ENCODE data around the gene COPS7B.

COPS7B gene

DNA sequence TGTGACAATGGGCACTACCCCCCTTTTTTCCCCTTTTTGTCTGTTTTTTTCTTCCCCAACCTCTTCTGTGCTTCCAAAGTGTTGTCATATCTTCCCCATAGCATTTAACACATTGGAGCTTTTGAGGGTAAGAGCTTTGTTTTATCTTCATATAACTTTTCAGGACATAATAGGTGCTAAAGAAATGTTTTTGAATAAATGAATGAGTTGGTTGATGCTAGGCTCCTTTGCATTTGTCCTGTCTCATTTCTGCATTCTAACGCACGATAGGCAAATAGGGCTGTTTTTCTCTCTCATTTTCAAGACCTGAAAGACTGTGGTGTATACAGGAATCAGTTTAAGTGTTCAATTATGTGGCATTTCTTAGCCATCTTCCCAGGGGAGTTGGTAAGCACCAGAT is 832 bp upstream of the COPS7B start:
- peak; percentile 14 for FAIRE-seq
- DNase-seq (ENCODE audit: insufficient read length, low spot score): no peak

DNA sequence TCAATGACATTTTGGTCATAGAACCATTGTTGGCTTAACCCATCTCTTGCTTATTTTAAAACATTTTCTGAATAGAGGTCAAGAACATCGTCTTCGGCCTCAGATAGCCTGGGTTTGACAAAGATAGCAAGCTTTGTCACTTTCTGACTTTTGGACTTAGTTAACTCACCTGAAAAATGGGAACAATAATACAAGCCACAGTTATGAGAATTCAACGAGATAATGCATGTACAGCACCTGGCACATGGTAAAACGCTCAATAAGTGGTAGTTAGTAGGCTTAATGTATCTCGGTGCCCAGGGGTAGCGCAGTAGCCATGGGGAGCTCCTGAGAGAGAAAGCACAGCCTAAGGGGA is 446 bp upstream of the COPS7B start:
- DNase-seq (ENCODE audit: insufficient read length, low spot score) (no peak), FAIRE-seq (no peak)

- DNase-seq (ENCODE audit: insufficient read length, low spot score) (no peak), FAIRE-seq (peak; percentile 39)
Observed at GRCh38 chr2:231786917-231787292, 660 bp downstream of the COPS7B start.

GRCh38 chr2:231791107-231791506 is 4.9 kb downstream of the COPS7B start:
- DNase-seq (ENCODE audit: insufficient read length, low spot score) (no peak), FAIRE-seq (no peak)

DNA sequence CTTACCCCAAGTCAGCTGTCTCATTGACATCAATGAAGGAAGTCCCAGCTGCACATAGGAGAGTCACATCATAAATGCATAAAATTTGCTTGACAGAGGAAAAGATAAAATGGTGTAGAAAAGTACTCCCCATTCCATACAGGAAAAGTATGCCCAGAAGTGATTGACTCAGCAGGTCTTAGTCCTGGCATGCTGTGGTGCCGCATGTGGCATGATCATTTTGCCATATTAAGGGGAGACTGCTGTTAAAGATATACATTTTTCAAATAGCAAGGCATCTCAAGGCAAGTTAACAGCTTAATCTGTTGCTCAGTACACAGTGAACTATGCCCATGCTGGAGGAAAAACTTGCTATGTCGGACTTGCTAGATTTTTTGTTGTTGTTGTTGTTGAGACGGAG is 8.1 kb downstream of the COPS7B start:
- DNase-seq (ENCODE audit: insufficient read length, low spot score) (no peak), FAIRE-seq (no peak)

GRCh38 chr2:231795525-231796327 is 9.5 kb downstream of the COPS7B start:
- FAIRE-seq (no peak), DNase-seq (ENCODE audit: insufficient read length, low spot score) (no peak)

DNA sequence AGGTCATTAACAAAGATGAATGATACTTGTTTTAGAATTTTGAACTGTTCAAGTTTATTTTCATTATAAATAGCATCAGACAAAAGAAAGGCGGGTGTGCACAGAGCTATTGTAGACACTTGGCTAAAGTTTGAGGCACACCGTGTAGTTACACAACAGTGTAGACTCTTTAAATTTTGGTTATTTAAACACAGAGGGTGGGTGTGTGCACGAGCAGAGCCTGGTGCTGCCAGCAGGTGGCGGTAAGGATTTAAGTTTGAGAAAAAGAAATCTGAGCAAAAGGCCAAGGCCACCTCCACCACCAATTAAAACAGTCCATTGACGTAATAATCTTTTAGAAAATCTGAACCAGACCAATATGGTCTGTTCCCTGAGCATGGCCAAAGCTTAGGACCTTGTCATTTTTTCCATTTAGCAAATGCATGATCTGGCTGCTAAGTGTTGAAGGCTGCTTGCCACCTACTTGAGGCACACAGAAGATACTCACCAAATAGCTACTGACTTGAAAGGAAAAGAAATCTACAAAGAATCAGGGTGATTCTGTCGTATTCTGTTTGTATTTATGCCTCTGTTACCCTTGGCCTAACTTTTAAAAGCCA is 14.3 kb downstream of the COPS7B start:
- FAIRE-seq: no peak
- DNase-seq (ENCODE audit: insufficient read length, low spot score): no peak

GRCh38 chr2:231803501-231804138 is 17.4 kb downstream of the COPS7B start:
- no peak for FAIRE-seq
- DNase-seq (ENCODE audit: insufficient read length, low spot score): no peak

DNA sequence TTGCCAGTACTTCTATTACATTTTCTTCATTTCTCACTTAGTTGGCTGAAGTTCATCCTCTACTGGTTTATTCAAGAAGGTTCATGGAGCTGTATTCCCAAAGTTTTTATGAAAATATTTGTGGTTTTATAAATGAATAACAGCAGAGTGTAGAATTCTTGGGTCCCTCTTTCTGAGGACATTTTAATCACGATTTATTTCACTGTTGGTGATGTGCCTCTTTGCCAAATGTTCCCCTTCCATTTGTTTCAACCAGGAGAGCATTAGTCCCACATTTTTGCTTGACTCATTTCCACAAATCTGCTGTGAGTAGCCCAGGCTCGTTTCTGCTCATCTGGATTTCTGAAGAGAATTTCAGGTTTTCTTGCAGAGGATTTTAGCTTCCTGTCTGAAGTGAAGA is 20.8 kb downstream of the COPS7B start:
- DNase-seq (ENCODE audit: insufficient read length, low spot score) (no peak), FAIRE-seq (no peak)

DNA sequence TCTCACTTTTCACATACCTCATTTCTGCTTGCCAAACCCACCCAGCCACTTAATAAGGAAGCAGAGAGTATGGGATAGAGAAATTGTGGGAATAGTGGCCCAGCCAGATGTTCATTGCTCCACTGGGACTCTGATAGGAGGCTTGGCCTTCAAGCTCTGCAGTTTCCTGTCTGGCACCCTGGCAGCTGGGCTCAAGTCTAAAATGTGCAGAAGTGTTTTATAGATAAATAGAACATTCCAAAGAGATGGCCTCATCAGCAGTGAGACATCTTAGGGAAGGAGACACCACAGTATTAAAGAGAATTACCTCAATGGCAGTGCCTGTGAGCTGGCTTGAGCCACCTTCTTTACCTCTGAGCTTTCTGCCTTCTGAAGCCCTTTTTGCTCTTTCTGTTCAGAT is 24.7 kb downstream of the COPS7B start:
- FAIRE-seq: no peak
- no peak for DNase-seq (ENCODE audit: insufficient read length, low spot score)

DNA sequence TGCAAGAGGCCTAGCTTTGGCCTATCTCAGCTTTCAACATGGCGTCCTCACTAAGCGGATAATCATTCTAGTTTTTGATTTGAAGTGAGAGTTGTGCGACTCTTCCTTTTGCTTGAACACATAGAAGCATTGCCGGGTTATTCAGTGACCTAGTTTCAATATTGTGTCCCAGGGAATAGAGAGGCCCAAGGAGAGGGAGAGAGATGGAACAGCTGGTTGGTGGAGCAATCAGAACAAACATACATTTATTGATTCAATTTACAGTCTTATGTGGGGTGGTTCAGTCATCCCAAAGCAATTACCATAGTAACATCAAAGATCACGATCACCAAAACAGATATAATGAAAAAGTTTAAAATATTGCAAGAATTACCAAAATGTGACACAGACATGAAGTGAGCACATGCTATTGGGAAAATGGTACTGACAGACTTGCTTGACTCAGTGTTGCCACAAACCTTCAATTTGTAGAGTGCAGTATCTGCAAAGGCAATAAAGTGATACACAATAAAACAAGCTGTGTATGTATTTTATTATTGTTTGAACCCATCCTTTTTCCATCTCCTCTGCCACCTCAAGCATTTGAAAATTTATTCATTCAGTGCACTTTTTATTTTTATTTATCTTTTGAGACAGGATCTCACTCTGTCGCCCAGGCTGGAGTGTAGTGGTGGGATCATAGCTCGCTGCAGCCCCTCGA is 30.2 kb downstream of the COPS7B start:
- FAIRE-seq: no peak
- DNase-seq (ENCODE audit: insufficient read length, low spot score): no peak

DNA sequence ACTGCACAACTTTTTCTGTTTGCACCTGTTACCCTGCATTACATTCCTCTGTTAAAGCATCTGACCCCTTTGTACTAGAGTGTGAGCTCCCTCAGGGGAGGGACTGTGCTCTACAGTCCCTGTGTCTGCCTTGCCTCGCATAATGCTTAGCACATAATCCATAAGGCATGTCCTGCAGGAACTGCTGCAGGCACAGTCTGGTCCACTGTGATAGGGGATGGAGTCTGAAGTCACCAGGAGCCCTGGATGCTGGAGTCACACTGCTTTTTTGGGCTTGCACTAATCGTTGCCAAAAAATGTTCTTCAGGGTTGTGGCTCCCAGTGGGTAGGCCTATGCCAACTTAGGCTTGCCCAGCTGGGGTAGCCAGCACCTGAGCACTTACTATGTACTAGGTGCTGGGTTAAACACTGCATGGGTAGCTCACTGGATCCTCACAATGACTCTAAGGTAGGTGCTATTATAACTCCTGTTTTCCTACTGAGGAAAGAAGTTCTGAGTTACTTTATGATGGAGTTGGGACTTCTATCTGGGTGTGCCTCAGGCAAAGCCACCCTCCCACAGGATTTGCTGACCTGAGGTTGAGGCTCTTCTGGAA is 33.3 kb downstream of the COPS7B start:
- DNase-seq (ENCODE audit: insufficient read length, low spot score): no peak
- FAIRE-seq: no peak

- FAIRE-seq (no peak), DNase-seq (ENCODE audit: insufficient read length, low spot score) (no peak)
Observed at GRCh38 chr2:231820786-231821303, 34.6 kb downstream of the COPS7B start.

- DNase-seq (ENCODE audit: insufficient read length, low spot score) (no peak), FAIRE-seq (no peak)
Observed at GRCh38 chr2:231821908-231822307, 35.7 kb downstream of the COPS7B start.

GRCh38 chr2:231853105-231853504 is 66.9 kb downstream of the COPS7B start:
- DNase-seq (ENCODE audit: insufficient read length, low spot score): no peak
- no peak for FAIRE-seq

DNA sequence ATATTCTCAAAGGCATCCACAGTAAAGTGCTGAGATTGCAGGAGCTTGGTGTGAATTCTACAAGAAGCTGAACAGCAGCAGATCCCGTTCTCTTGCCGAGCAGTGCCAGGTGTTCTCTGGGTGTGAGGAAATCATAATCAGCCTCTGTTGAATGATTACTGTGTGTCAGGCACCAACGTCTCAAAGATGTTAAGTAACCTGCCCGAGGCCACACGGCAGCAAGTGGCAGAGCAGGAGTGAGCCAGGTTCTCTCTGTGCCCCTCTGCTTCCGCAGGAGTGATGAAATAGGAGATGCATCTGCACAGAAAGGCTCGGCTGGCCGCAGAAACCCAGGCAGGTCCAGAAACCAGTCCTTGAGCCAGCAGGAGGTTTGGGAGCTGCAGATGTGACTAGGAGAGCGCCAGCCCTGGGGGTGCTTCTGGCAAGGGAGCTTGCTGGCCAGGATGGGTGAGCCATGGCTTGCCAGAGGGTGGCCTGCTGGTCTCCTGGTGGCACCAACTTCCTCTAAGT is 68.4 kb downstream of the COPS7B start:
- DNase-seq (ENCODE audit: insufficient read length, low spot score) (no peak), FAIRE-seq (no peak)

- FAIRE-seq (no peak), DNase-seq (ENCODE audit: insufficient read length, low spot score) (no peak)
Observed at GRCh38 chr2:231856959-231857358, 70.7 kb downstream of the COPS7B start.

Measured in GM19239 (cell line).